GM23338 (cell line): ENCODE results near the gene SELENOH. TPM values are rescaled to one million over a fixed set of nuclear protein-coding genes. Genes with fewer than 3 reads are reported as not detected.
"Not testable (repeated sequence)": the region's sequence is repeated elsewhere in the genome, so short reads cannot be mapped to it uniquely, and the experiment has no call there.

Experiments used
- ATAC-seq: fragments of 200-7000 bp; cut with Tn5 transposase; 3 replicates; pipeline ENCODE4 v1.9.1; 2020
- DNase-seq: peaks from one replicate; pipeline ENCODE4 v3.0.0-alpha.2; 2015; ENCODE audit warnings: low spot score
- H2AFZ ChIP-seq: fragments of 200-600 bp; sonication (generic); 2 replicates; pipeline ENCODE4 v1.8.0; 2016; ENCODE audit warnings: antibody characterized with exemption, mild to moderate bottlenecking, moderate library complexity
- H3F3A ChIP-seq: fragments of 200-600 bp; sonication (generic); replicated peaks from 2 replicates; pipeline ENCODE4 v1.8.0; 2017; ENCODE audit warnings: antibody characterized with exemption, mixed run types, low read depth
- H3K27ac ChIP-seq: fragments of 200-600 bp; sonication (generic); 2 replicates; pipeline ENCODE4 v1.6.1; 2016; ENCODE audit warnings: low read depth
- H3K27me3 ChIP-seq: fragments of 200-600 bp; sonication (generic); 2 replicates; pipeline ENCODE4 v1.8.0; 2016; ENCODE audit warnings: mild to moderate bottlenecking, mixed run types, moderate library complexity; ENCODE audit not compliant: insufficient read depth
- H3K36me3 ChIP-seq: fragments of 200-600 bp; sonication (generic); 2 replicates; pipeline ENCODE4 v1.8.0; 2016; ENCODE audit warnings: mild to moderate bottlenecking; ENCODE audit not compliant: insufficient read depth
- H3K4me1 ChIP-seq: fragments of 200-600 bp; sonication (generic); 2 replicates; pipeline ENCODE4 v1.8.0; 2016; ENCODE audit warnings: mild to moderate bottlenecking, moderate library complexity; ENCODE audit not compliant: insufficient read depth
- H3K4me2 ChIP-seq: fragments of 200-600 bp; sonication (generic); 2 replicates; pipeline ENCODE4 v1.7.1; 2017; ENCODE audit warnings: mixed run types
- H3K4me3 ChIP-seq: fragments of 200-600 bp; sonication (generic); 2 replicates; pipeline ENCODE4 v1.6.1; 2016; ENCODE audit warnings: mixed run types
- H3K79me2 ChIP-seq: fragments of 200-600 bp; sonication (generic); replicated peaks from 2 replicates; pipeline ENCODE4 v1.8.0; 2017; ENCODE audit warnings: mild to moderate bottlenecking; ENCODE audit not compliant: insufficient read depth
- H3K9me2 ChIP-seq: fragments of 200-600 bp; sonication (generic); 2 replicates; pipeline ENCODE4 v1.8.0; 2017; ENCODE audit not compliant: insufficient read depth
- H4K20me1 ChIP-seq: fragments of 200-600 bp; sonication (generic); replicated peaks from 2 replicates; pipeline ENCODE4 v1.8.0; 2017; ENCODE audit warnings: mild to moderate bottlenecking; ENCODE audit not compliant: insufficient read depth
- H3K27ac Mint-ChIP-seq: 2 replicates; pipeline ENCODE4 v1.8.0; 2020; ENCODE audit warnings: inconsistent platforms, mild to moderate bottlenecking, moderate library complexity, mixed read lengths
- H3K27me3 Mint-ChIP-seq: 3 replicates; pipeline ENCODE4 v1.8.0; 2022; ENCODE audit warnings: low read depth, mild to moderate bottlenecking, moderate library complexity, mixed read lengths, inconsistent platforms; ENCODE audit not compliant: insufficient read depth, poor library complexity
- H3K36me3 Mint-ChIP-seq: 3 replicates; pipeline ENCODE4 v1.8.0; 2021; ENCODE audit warnings: low read depth, mild to moderate bottlenecking, inconsistent platforms, moderate library complexity, mixed read lengths
- H3K4me1 Mint-ChIP-seq: 3 replicates; pipeline ENCODE4 v1.8.0; 2020; ENCODE audit warnings: mild to moderate bottlenecking, inconsistent platforms, mixed read lengths
- H3K4me3 Mint-ChIP-seq: 3 replicates; pipeline ENCODE4 v1.8.0; 2021; ENCODE audit warnings: moderate library complexity, mild to moderate bottlenecking, inconsistent platforms, mixed read lengths
- H3K9me3 Mint-ChIP-seq: 3 replicates; pipeline ENCODE4 v1.8.0; 2020; ENCODE audit warnings: moderate library complexity, mild to moderate bottlenecking, inconsistent platforms, mixed read lengths
- CREB1 ChIP-seq: fragments of 250-450 bp; sonication (Bioruptor Pico); IDR thresholded peaks from 2 replicates; pipeline ENCODE4 v1.5.0; 2020; ENCODE audit warnings: low read depth, mild to moderate bottlenecking, moderate library complexity
- JUNB ChIP-seq: IDR thresholded peaks from one replicate; pipeline ENCODE4 v1.6.1; 2016; ENCODE audit warnings: antibody characterized with exemption; ENCODE audit not compliant: unreplicated experiment
- NANOG ChIP-seq: IDR thresholded peaks from 2 replicates; pipeline ENCODE4 v1.6.1; 2016; ENCODE audit warnings: antibody characterized with exemption, borderline replicate concordance
- POLR2AphosphoS5 ChIP-seq: IDR thresholded peaks from 2 replicates; pipeline ENCODE4 v1.6.1; 2016; ENCODE audit warnings: antibody characterized with exemption, low read depth
- polyA plus RNA-seq: library from polyadenylated mRNA; unstranded; fragments of >200 nt; fragmentation: Nextera tagmentation; extraction: Ambion mirVana; gene quantifications from 2 replicates; pipeline ENCODE4 v1.2.1, GENCODE V29; 2016
- total RNA-seq: library from RNA; depleted of rRNA; stranded (reverse); fragments of >200 nt; shearing (Covaris generic); gene quantifications from 2 replicates; pipeline ENCODE4 v1.2.3, GENCODE V29; 2014

Gene SELENOH
- total and polyA plus RNA-seq, 2 experiments from 2014 or later, result 282 to 379 TPM

GRCh38 chr11:57705432-57705831 lies 35.9 kb upstream of the SELENOH start:
- H3K4me2 ChIP-seq, H3K9me2 ChIP-seq, H4K20me1 ChIP-seq, H3K27me3 Mint-ChIP-seq, H3K27ac Mint-ChIP-seq, H3K4me3 ChIP-seq, H3K4me3 Mint-ChIP-seq, ATAC-seq, H3K4me1 ChIP-seq, H3K4me1 Mint-ChIP-seq, H3K27ac ChIP-seq, H2AFZ ChIP-seq, H3K27me3 ChIP-seq, H3K9me3 Mint-ChIP-seq, DNase-seq: not testable (repeated sequence)
- H3K79me2 ChIP-seq, result peaks cover 22% of the 10 kb centered on the region
- H3K36me3 Mint-ChIP-seq, result peaks cover 40% of the 10 kb centered on the region
- peaks cover 15% of the 10 kb centered on the region for H3K36me3 ChIP-seq
- H3F3A ChIP-seq, result peaks cover 17% of the 10 kb centered on the region

- Mint-ChIP-seq H3K4me3 (no peak overlapping the region), H3K4me1 (peaks cover 16% of the 10 kb centered on the region), H3K27ac (no peak overlapping the region), H3K36me3 (peaks cover 22% of the 10 kb centered on the region), H3K27me3 (peaks cover 6% of the 10 kb centered on the region), H3K9me3 (peaks cover 3% of the 10 kb centered on the region; the same call in 1 of the 3 replicates)
- no peaks in the 10 kb centered on the region for H3K9me2 ChIP-seq
- H3K4me1 ChIP-seq, result peaks cover 8% of the 10 kb centered on the region; the same call in 1 of the 2 replicates
- no peak overlapping the region for H3K27ac ChIP-seq
- DNase-seq (no peak), ATAC-seq (no peak)
- no peak for TF ChIP-seq CREB1 (CRISPR knock-in tag)
- H3K4me3 ChIP-seq, result no peak overlapping the region
- peaks cover 4% of the 10 kb centered on the region; the same call in 1 of the 2 replicates for H3F3A ChIP-seq
- no peak overlapping the region for H2AFZ ChIP-seq
- no peaks in the 10 kb centered on the region for H3K27me3 ChIP-seq
- peaks cover 15% of the 10 kb centered on the region for H4K20me1 ChIP-seq
- H3K4me2 ChIP-seq, result no peak overlapping the region
- H3K36me3 ChIP-seq, result 0 out of 2 replicates have a peak, but pooled peaks cover under 1% of the 10 kb centered on the region
- peaks cover 56% of the 10 kb centered on the region for H3K79me2 ChIP-seq
These were observed 31.4 kb upstream of the SELENOH start for GRCh38 chr11:57709802-57710367.

- Histone ChIP-seq H4K20me1 (peaks cover 13% of the 10 kb centered on the region), H3K27me3 (no peaks in the 10 kb centered on the region), H3K4me1 (peaks cover 8% of the 10 kb centered on the region; the same call in 1 of the 2 replicates), H3K27ac (peak within 1 kb of the TSS; percentile 57), H3K9me2 (no peaks in the 10 kb centered on the region), H2AFZ (no peak within 1 kb of the TSS), H3K36me3 (no peaks in the 10 kb centered on the region), H3K4me2 (peak within 1 kb of the TSS; percentile 97), H3K79me2 (peaks cover 60% of the 10 kb centered on the region), H3K4me3 (peak within 1 kb of the TSS; percentile 77), H3F3A (peaks cover 4% of the 10 kb centered on the region; the same call in 1 of the 2 replicates)
- H3K9me3 Mint-ChIP-seq, result peaks cover 8% of the 10 kb centered on the region
- peaks cover 6% of the 10 kb centered on the region for H3K27me3 Mint-ChIP-seq
- peak within 1 kb of the TSS; percentile 99 for H3K4me3 Mint-ChIP-seq
- peak; percentile 87 for ATAC-seq
- H3K36me3 Mint-ChIP-seq, result peaks cover 29% of the 10 kb centered on the region
- peak; percentile 99 for DNase-seq
- TF ChIP-seq JUNB (no peak), NANOG (no peak), POLR2AphosphoS5 (0 out of 2 replicates have a peak, but pooled peaks have one; percentile 47)
- H3K27ac Mint-ChIP-seq, result peak within 1 kb of the TSS; percentile 99
- peaks cover 16% of the 10 kb centered on the region for H3K4me1 Mint-ChIP-seq
These were observed 29.7 kb upstream of the SELENOH start, which contains the start of gene MED19 for GRCh38 chr11:57711414-57712255. TSS of gene MED19 (minus strand) at chr11:57712215. CDS start at chr11:57712179, 36 bp downstream.
